ENCODE results near the gene PCDHB7.
A peak's percentile ranks its signal among the peaks of the same experiment; 100 is the strongest.
"Not testable (repeated sequence)": the region's sequence is repeated elsewhere in the genome, so short reads cannot be mapped to it uniquely, and the experiment has no call there.

PCDHB7 gene

GRCh38 chr5:141149812-141150211, 22.6 kb upstream of the PCDHB7 start, which contains the start of gene PCDHB6:
Gene PCDHB6 (plus strand): TSS chr5:141150057. CDS start chr5:141150258, 201 bp downstream.
- no peaks in the 10 kb centered on the region for H3K27me3 ChIP-seq
- DNase-seq = no peak
- no peaks in the 10 kb centered on the region for H3K4me1 ChIP-seq
- peak within 1 kb of the TSS; percentile 1 to 26 for H3K4me3 ChIP-seq
- no peaks in the 10 kb centered on the region for H3K36me3 ChIP-seq
- TF ChIP-seq CTCF (IDR thresholded peaks at IDR 0.05) = peak; percentile 10 to 15
- intact Hi-C loops (cut with DNase I; ENCODE audit: low total_unique reads) = no loop called here
- H3K9me3 ChIP-seq = peaks cover 2 to 73% (median 53%) of the 10 kb centered on the region in 3 donors
- no peak within 1 kb of the TSS for H3K27ac ChIP-seq

DNA sequence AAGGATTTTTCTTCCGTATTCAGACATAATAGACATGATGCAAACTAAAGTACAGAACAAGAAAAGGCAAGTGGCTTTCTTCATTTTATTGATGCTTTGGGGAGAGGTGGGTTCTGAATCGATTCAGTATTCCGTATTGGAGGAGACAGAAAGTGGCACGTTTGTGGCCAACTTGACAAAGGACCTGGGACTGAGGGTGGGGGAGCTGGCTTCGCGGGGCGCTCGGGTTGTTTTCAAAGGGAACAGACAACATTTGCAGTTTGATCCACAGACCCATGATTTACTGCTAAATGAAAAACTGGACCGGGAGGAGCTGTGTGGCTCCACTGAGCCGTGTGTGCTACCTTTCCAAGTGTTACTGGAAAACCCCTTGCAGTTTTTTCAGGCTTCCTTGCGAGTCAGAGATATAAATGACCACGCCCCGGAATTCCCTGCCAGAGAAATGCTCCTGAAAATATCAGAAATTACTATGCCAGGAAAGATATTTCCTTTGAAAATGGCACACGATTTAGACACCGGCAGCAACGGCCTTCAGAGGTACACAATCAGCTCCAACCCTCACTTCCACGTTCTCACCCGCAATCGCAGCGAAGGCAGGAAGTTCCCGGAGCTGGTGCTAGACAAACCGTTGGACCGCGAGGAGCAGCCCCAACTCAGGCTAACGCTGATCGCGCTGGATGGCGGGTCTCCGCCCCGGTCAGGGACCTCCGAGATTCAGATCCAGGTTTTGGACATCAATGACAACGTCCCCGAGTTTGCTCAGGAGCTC, 22.0 kb upstream of the PCDHB7 start:
- no peak for DNase-seq
- no peak for TF ChIP-seq CTCF (IDR thresholded peaks at IDR 0.05)
- H3K4me1 ChIP-seq = no peaks in the 10 kb centered on the region
- no peaks in the 10 kb centered on the region for H3K27me3 ChIP-seq
- peak overlapping the region; percentile 1 to 26 for H3K4me3 ChIP-seq
- H3K9me3 ChIP-seq = peaks cover 6 to 77% (median 58%) of the 10 kb centered on the region in 3 donors
- intact Hi-C loops (cut with DNase I; ENCODE audit: low total_unique reads) = no loop called here
- H3K36me3 ChIP-seq = no peaks in the 10 kb centered on the region
- H3K27ac ChIP-seq = no peak overlapping the region

- TF ChIP-seq CTCF (IDR thresholded peaks at IDR 0.05) = no peak
- peak overlapping the region in 1 of 2 donors; percentile 26 for H3K4me3 ChIP-seq
- no peaks in the 10 kb centered on the region for H3K27me3 ChIP-seq
- no peak overlapping the region for H3K27ac ChIP-seq
- H3K4me1 ChIP-seq = no peaks in the 10 kb centered on the region
- intact Hi-C loops (cut with DNase I; ENCODE audit: low total_unique reads) = no loop called here
- peaks cover 11 to 80% (median 63%) of the 10 kb centered on the region in 3 donors for H3K9me3 ChIP-seq
- no peak for DNase-seq
- peaks cover 0 to 4% (median 0%) of the 10 kb centered on the region in 3 donors for H3K36me3 ChIP-seq
Measured at GRCh38 chr5:141150993-141151325, 21.5 kb upstream of the PCDHB7 start.

- intact Hi-C loops (cut with DNase I; ENCODE audit: low total_unique reads); H3K27me3 ChIP-seq; H3K4me3 ChIP-seq; DNase-seq; H3K27ac ChIP-seq; H3K4me1 ChIP-seq: not testable (repeated sequence)
- Histone ChIP-seq H3K36me3 (peaks cover 0 to 11% (median 4%) of the 10 kb centered on the region in 3 donors), H3K9me3 (peaks cover 12 to 85% (median 70%) of the 10 kb centered on the region in 3 donors)
Measured at GRCh38 chr5:141151632-141152031, 20.8 kb upstream of the PCDHB7 start.

DNA sequence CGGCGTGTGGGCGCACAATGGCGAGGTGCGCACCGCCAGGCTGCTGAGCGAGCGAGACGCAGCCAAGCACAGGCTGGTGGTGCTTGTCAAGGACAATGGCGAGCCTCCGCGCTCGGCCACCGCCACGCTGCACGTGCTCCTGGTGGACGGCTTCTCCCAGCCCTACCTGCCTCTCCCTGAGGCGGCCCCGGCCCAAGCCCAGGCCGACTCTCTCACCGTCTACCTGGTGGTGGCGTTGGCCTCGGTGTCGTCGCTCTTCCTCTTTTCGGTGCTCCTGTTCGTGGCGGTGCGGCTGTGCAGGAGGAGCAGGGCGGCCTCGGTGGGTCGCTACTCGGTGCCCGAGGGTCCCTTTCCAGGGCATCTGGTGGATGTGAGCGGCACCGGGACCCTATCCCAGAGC, 20.3 kb upstream of the PCDHB7 start:
- H3K27ac ChIP-seq; intact Hi-C loops (cut with DNase I; ENCODE audit: low total_unique reads); H3K27me3 ChIP-seq; H3K4me3 ChIP-seq; H3K4me1 ChIP-seq; DNase-seq: not testable (repeated sequence)
- H3K9me3 ChIP-seq = peaks cover 12 to 87% (median 75%) of the 10 kb centered on the region in 3 donors
- H3K36me3 ChIP-seq = peaks cover 0 to 16% (median 7%) of the 10 kb centered on the region in 3 donors

GRCh38 chr5:141155540-141156374, 16.7 kb upstream of the PCDHB7 start:
- no peak for DNase-seq
- Histone ChIP-seq H3K9me3 (peaks cover 12 to 90% (median 69%) of the 10 kb centered on the region in 3 donors), H3K27ac (no peak overlapping the region), H3K36me3 (peaks cover 0 to 16% (median 7%) of the 10 kb centered on the region in 3 donors), H3K4me1 (no peaks in the 10 kb centered on the region), H3K27me3 (no peaks in the 10 kb centered on the region), H3K4me3 (no peak overlapping the region)
- no peak for TF ChIP-seq CTCF (IDR thresholded peaks at IDR 0.05)
- intact Hi-C loops (cut with DNase I; ENCODE audit: low total_unique reads) = no loop called here

- H3K27ac ChIP-seq; H3K4me3 ChIP-seq; DNase-seq; intact Hi-C loops (cut with DNase I; ENCODE audit: low total_unique reads); H3K4me1 ChIP-seq; H3K27me3 ChIP-seq: not testable (repeated sequence)
- H3K36me3 ChIP-seq = peaks cover 0 to 16% (median 7%) of the 10 kb centered on the region in 3 donors
- H3K9me3 ChIP-seq = peaks cover 12 to 91% (median 59%) of the 10 kb centered on the region in 3 donors
Measured at GRCh38 chr5:141157356-141157755, 15.1 kb upstream of the PCDHB7 start.

DNA sequence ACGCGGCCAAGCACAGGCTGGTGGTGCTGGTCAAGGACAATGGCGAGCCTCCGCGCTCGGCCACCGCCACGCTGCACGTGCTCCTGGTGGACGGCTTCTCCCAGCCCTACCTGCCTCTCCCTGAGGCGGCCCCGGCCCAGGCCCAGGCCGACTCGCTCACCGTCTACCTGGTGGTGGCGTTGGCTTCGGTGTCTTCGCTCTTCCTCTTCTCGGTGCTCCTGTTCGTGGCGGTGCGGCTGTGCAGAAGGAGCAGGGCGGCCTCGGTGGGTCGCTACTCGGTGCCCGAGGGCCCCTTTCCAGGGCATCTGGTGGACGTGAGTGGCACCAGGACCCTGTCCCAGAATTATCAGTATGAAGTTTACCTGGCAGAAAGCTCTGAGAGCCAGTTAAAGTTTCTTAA, 14.5 kb upstream of the PCDHB7 start:
- H3K27ac ChIP-seq; H3K27me3 ChIP-seq; H3K4me1 ChIP-seq; intact Hi-C loops (cut with DNase I; ENCODE audit: low total_unique reads); DNase-seq; H3K4me3 ChIP-seq: not testable (repeated sequence)
- peaks cover 12 to 94% (median 63%) of the 10 kb centered on the region in 3 donors for H3K9me3 ChIP-seq
- peaks cover 0 to 16% (median 7%) of the 10 kb centered on the region in 3 donors for H3K36me3 ChIP-seq

GRCh38 chr5:141174291-141175104, 2.1 kb downstream of the PCDHB7 start:
- intact Hi-C loops (cut with DNase I; ENCODE audit: low total_unique reads); H3K4me1 ChIP-seq; H3K27ac ChIP-seq; H3K4me3 ChIP-seq; H3K27me3 ChIP-seq; DNase-seq: not testable (repeated sequence)
- Histone ChIP-seq H3K9me3 (peaks cover 4 to 65% (median 55%) of the 10 kb centered on the region in 3 donors), H3K36me3 (peaks cover 0 to 14% (median 13%) of the 10 kb centered on the region in 3 donors)
